IPS-15b (cell line): Measurements from ENCODE around the gene KLF3.
"Not testable (repeated sequence)": the region's sequence is repeated elsewhere in the genome, so short reads cannot be mapped to it uniquely, and the experiment has no call there.

Experiments
- H3K27me3 ChIP-seq: one replicate; pipeline ENCODE4 v1.6.1; 2013; ENCODE audit warnings: low read length; ENCODE audit not compliant: control insufficient read depth, insufficient read depth
- H3K36me3 ChIP-seq: one replicate; pipeline ENCODE4 v1.6.1; 2013; ENCODE audit warnings: low read length; ENCODE audit not compliant: control insufficient read depth, insufficient read depth
- H3K4me1 ChIP-seq: one replicate; pipeline ENCODE4 v1.6.1; 2013; ENCODE audit warnings: mild to moderate bottlenecking, low read length; ENCODE audit not compliant: control insufficient read depth, insufficient read depth
- H3K4me3 ChIP-seq: one replicate; pipeline ENCODE4 v1.5.1; 2013; ENCODE audit warnings: low read depth, low read length
- H3K9ac ChIP-seq: one replicate; pipeline ENCODE4 v1.6.1; 2013; ENCODE audit warnings: low read depth, mild to moderate bottlenecking, low read length
- H3K9me3 ChIP-seq: one replicate; pipeline ENCODE4 v1.6.1; 2013; ENCODE audit warnings: mild to moderate bottlenecking, low read length; ENCODE audit not compliant: control insufficient read depth, insufficient read depth

KLF3 gene

GRCh38 chr4:38663801-38664705 is at the start of gene KLF3:
KLF3 (plus strand) TSS chr4:38664199; CDS start chr4:38680626, 16,427 bp downstream.
- H3K27me3 ChIP-seq: peaks cover 18% of the 10 kb centered on the region
- H3K9me3 ChIP-seq: no peaks in the 10 kb centered on the region
- peaks cover 29% of the 10 kb centered on the region for H3K4me1 ChIP-seq
- H3K36me3 ChIP-seq: no peaks in the 10 kb centered on the region
- peak within 1 kb of the TSS; percentile 57 for H3K4me3 ChIP-seq
- peak within 1 kb of the TSS; percentile 70 for H3K9ac ChIP-seq

DNA sequence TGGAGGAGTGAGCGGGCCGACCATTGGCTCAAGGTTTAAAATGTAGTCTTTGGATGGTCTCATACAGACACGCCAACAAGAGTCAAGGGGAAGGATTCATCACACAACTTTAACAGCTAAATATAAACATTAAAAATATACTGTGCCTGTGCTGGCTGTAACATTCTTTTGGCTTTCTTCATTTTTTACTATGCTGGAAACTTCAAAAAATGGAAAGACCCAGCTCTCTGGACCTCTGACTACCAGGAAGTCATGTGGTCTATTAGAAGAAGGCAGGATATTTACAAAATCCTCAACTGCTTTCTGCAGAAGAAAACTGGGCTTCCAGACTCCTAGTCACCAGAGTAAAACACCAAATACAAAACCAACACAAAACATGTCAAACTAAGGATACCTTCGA is 49.8 kb upstream of the KLF3 start:
- no peaks in the 10 kb centered on the region for H3K27me3 ChIP-seq
- H3K4me1 ChIP-seq: peaks cover 2% of the 10 kb centered on the region
- no peaks in the 10 kb centered on the region for H3K36me3 ChIP-seq

GRCh38 chr4:38615847-38616246 is 48.2 kb upstream of the KLF3 start:
- Histone ChIP-seq H3K4me1 (peaks cover 2% of the 10 kb centered on the region), H3K36me3 (no peaks in the 10 kb centered on the region), H3K9ac (no peak overlapping the region), H3K9me3 (no peaks in the 10 kb centered on the region), H3K27me3 (no peaks in the 10 kb centered on the region), H3K4me3 (no peak overlapping the region)

More for the DNA sequence above, 49.8 kb upstream of the KLF3 start:
- Histone ChIP-seq H3K9ac (no peak overlapping the region), H3K9me3 (no peaks in the 10 kb centered on the region), H3K4me3 (no peak overlapping the region)

DNA sequence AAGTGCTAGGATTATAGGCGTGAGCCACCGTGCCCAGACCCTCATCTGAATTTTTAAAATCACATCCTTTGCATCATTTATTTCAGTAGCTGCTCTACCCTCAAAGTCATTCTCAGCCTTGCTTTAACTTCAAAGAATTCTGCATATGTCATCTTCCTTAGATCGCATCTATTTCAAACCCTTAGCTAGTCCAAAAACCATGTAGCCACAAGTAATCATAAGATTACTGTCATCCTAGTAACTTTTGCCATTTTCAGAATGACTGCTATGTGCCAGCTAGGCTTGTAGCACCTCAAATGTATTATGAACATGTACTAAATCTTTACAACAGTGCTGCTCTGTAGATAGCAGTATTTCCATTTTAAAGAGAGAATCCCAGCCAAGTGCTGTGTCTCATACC is 45.5 kb upstream of the KLF3 start:
- H3K27me3 ChIP-seq: no peaks in the 10 kb centered on the region
- no peak overlapping the region for H3K9ac ChIP-seq
- H3K36me3 ChIP-seq: no peaks in the 10 kb centered on the region
- H3K4me3 ChIP-seq: no peak overlapping the region
- no peaks in the 10 kb centered on the region for H3K9me3 ChIP-seq
- no peaks in the 10 kb centered on the region for H3K4me1 ChIP-seq

- Histone ChIP-seq H3K36me3 (no peaks in the 10 kb centered on the region), H3K4me1 (no peaks in the 10 kb centered on the region), H3K27me3 (no peaks in the 10 kb centered on the region), H3K4me3 (no peak overlapping the region), H3K9me3 (no peaks in the 10 kb centered on the region), H3K9ac (no peak overlapping the region)
Measured at GRCh38 chr4:38619316-38619715, 44.7 kb upstream of the KLF3 start.

- Histone ChIP-seq H3K9ac (no peak overlapping the region), H3K27me3 (no peaks in the 10 kb centered on the region), H3K9me3 (no peaks in the 10 kb centered on the region), H3K4me1 (no peaks in the 10 kb centered on the region), H3K4me3 (no peak overlapping the region), H3K36me3 (no peaks in the 10 kb centered on the region)
Measured at GRCh38 chr4:38620065-38620464, 43.9 kb upstream of the KLF3 start.

DNA sequence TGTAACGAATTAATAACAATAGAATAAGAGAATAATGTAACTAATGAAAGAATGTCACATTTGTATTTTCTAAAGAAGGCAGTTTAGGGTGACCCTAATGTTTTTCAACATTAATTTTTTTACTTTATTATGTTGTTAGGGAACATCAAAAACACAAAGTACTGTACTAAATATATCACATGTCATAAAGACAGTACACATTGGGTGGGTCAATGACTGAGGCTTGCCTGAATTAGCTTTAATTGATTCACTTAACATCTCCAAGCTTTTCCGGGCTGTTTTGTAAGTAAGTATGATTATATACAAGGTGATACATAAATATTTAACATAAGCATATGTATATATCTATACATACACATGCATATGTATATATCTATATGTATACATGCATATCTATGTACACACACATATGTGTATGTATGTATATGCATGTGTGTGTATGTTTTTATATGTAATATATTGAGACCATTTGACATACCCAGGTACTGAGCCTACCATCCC is 43.4 kb upstream of the KLF3 start:
- Histone ChIP-seq H3K36me3 (no peaks in the 10 kb centered on the region), H3K9ac (no peak overlapping the region)

DNA sequence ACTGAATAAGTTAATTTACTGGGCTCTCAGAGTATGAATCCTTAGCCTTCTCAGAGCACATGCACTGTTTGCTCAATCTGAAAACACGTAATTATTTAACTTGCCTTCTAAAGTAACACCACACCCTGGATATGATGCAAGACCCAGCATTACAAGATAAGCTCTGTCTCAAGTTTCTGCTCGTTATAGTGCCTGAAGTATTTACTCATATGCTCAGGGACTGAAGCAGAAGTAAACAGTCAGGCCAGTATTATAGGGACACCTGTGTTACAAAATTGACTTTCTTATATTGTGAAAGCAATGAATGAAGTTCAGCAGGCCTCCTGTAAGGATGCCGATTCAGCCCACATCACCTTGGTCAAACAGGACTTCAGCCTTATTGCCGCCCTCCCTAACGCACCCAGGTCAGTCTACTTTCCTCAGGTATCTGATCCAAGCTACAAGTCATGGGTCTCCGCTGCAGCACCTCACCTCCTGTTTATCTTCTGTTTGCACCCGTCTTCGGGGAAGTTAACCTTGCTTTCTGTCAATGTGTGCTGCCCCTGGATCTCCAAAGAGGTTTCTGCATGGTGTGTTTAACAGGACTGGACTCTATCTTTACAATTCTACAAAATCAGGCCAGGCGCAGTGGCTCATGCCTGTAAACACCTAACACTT is 42.8 kb upstream of the KLF3 start:
- Histone ChIP-seq H3K4me1 (no peaks in the 10 kb centered on the region), H3K9me3 (no peaks in the 10 kb centered on the region), H3K27me3 (no peaks in the 10 kb centered on the region), H3K9ac (no peak overlapping the region), H3K36me3 (no peaks in the 10 kb centered on the region), H3K4me3 (no peak overlapping the region)

More for the DNA sequence above, 43.4 kb upstream of the KLF3 start:
- Histone ChIP-seq H3K9me3 (no peaks in the 10 kb centered on the region), H3K4me3 (no peak overlapping the region), H3K4me1 (no peaks in the 10 kb centered on the region), H3K27me3 (no peaks in the 10 kb centered on the region)

DNA sequence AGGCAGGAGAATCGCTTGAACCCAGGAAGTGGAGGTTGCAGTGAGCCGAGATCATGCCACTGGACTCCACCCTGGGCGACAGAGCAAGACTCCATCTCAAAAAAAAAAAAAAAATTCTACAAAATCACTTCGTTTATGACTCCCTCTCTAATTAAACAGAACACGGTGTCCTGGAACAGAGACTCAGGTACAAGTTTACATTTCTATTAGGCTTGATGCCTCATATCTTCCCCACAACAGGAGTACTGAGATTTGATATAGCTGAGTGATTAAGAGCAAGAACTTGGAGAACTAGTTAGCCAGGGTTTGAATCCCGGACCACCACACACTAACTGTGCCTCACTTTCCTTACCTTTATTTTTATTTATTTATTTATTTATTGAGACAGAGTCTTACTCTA is 42.2 kb upstream of the KLF3 start:
- Histone ChIP-seq H3K9ac (no peak overlapping the region), H3K36me3 (no peaks in the 10 kb centered on the region), H3K27me3 (no peaks in the 10 kb centered on the region), H3K9me3 (no peaks in the 10 kb centered on the region), H3K4me3 (no peak overlapping the region), H3K4me1 (no peaks in the 10 kb centered on the region)

GRCh38 chr4:38622340-38622739 is 41.7 kb upstream of the KLF3 start:
- H3K4me1 ChIP-seq, H3K9me3 ChIP-seq, H3K9ac ChIP-seq: not testable (repeated sequence)

GRCh38 chr4:38623260-38623659 is 40.7 kb upstream of the KLF3 start:
- H3K27me3 ChIP-seq: no peaks in the 10 kb centered on the region
- no peak overlapping the region for H3K9ac ChIP-seq
- H3K36me3 ChIP-seq: no peaks in the 10 kb centered on the region
- H3K9me3 ChIP-seq: no peaks in the 10 kb centered on the region
- H3K4me3 ChIP-seq: no peak overlapping the region
- no peaks in the 10 kb centered on the region for H3K4me1 ChIP-seq

More at GRCh38 chr4:38622340-38622739, 41.7 kb upstream of the KLF3 start:
- H3K27me3 ChIP-seq, H3K4me3 ChIP-seq, H3K36me3 ChIP-seq: not testable (repeated sequence)

DNA sequence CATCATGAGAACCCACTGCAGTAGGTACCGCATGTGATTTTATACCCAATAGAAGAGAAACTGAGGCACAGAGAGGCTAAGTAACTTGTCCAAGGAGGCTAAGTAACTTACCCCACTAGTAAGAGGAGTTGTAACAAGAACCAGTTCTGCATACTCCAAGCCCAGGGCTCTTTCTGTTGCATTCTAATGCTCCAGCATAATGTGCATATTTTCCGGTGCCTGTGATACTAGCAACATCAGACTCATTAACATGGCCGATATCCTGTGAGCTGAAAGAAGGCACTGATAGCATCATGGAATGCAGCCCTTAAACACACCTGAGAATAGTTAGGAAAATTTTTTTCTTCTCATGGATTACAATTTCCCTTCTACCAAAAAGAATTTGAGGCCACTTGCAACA is 39.7 kb upstream of the KLF3 start:
- Histone ChIP-seq H3K4me1 (no peaks in the 10 kb centered on the region), H3K36me3 (no peaks in the 10 kb centered on the region), H3K9me3 (no peaks in the 10 kb centered on the region), H3K27me3 (no peaks in the 10 kb centered on the region), H3K4me3 (no peak overlapping the region), H3K9ac (no peak overlapping the region)
